Nephron progenitor cell (in vitro differentiated cells): ENCODE measurements around the gene SLCO3A1.

Experiments
- DNase-seq: peaks from one replicate; pipeline ENCODE4 v3.0.0; 2021
- H3K27ac Mint-ChIP-seq: 2 replicates; pipeline ENCODE4 v1.8.0; 2021; ENCODE audit warnings: mild to moderate bottlenecking, moderate library complexity, mixed read lengths
- H3K27me3 Mint-ChIP-seq: 2 replicates; pipeline ENCODE4 v1.8.0; 2021; ENCODE audit warnings: mild to moderate bottlenecking, low read depth, mixed read lengths; ENCODE audit not compliant: poor library complexity
- H3K36me3 Mint-ChIP-seq: 2 replicates; pipeline ENCODE4 v1.8.0; 2021; ENCODE audit warnings: low read depth, mixed read lengths
- H3K4me1 Mint-ChIP-seq: 2 replicates; pipeline ENCODE4 v1.8.0; 2021; ENCODE audit warnings: mixed read lengths
- H3K4me3 Mint-ChIP-seq: 2 replicates; pipeline ENCODE4 v1.8.0; 2021; ENCODE audit warnings: mild to moderate bottlenecking, moderate library complexity, mixed read lengths
- H3K9me3 Mint-ChIP-seq: 2 replicates; pipeline ENCODE4 v1.8.0; 2021; ENCODE audit warnings: mild to moderate bottlenecking, moderate library complexity, mixed read lengths
- CTCF ChIP-seq: fragments of 200-600 bp; sonication (generic); IDR thresholded peaks from 2 replicates; pipeline ENCODE4 v1.5.0; 2021; ENCODE audit warnings: antibody characterized with exemption

SLCO3A1 gene

GRCh38 chr15:92178911-92179310, 325.4 kb downstream of the SLCO3A1 start:
- Mint-ChIP-seq H3K27ac (no peak overlapping the region), H3K27me3 (peaks cover 4% of the 10 kb centered on the region), H3K36me3 (no peaks in the 10 kb centered on the region), H3K4me1 (no peaks in the 10 kb centered on the region), H3K4me3 (no peak overlapping the region), H3K9me3 (no peaks in the 10 kb centered on the region)
- no peak for DNase-seq
- TF ChIP-seq CTCF: no peak

- Mint-ChIP-seq H3K27ac (no peak overlapping the region), H3K36me3 (no peaks in the 10 kb centered on the region), H3K4me1 (peaks cover 2% of the 10 kb centered on the region), H3K9me3 (no peaks in the 10 kb centered on the region), H3K4me3 (no peak overlapping the region), H3K27me3 (peaks cover 7% of the 10 kb centered on the region)
- no peak for DNase-seq
- no peak for TF ChIP-seq CTCF
Measured at GRCh38 chr15:92184142-92184541, 330.6 kb downstream of the SLCO3A1 start.

- peaks cover 6% of the 10 kb centered on the region for H3K4me1 Mint-ChIP-seq
- H3K27ac Mint-ChIP-seq: no peak overlapping the region
- no peaks in the 10 kb centered on the region for H3K9me3 Mint-ChIP-seq
- TF ChIP-seq CTCF: no peak
- H3K27me3 Mint-ChIP-seq: peaks cover 7% of the 10 kb centered on the region
- no peaks in the 10 kb centered on the region for H3K36me3 Mint-ChIP-seq
- no peak for DNase-seq
- H3K4me3 Mint-ChIP-seq: no peak overlapping the region
Measured at GRCh38 chr15:92184679-92185230, 331.2 kb downstream of the SLCO3A1 start.

GRCh38 chr15:92187975-92188374, 334.5 kb downstream of the SLCO3A1 start:
- no peak overlapping the region for H3K4me3 Mint-ChIP-seq
- no peak for DNase-seq
- H3K27ac Mint-ChIP-seq: no peak overlapping the region
- no peak for TF ChIP-seq CTCF
- H3K36me3 Mint-ChIP-seq: no peaks in the 10 kb centered on the region
- no peaks in the 10 kb centered on the region for H3K9me3 Mint-ChIP-seq
- peaks cover 6% of the 10 kb centered on the region for H3K4me1 Mint-ChIP-seq
- peaks cover 11% of the 10 kb centered on the region for H3K27me3 Mint-ChIP-seq

GRCh38 chr15:92189166-92189565, 335.7 kb downstream of the SLCO3A1 start:
- TF ChIP-seq CTCF: no peak
- no peak overlapping the region for H3K27ac Mint-ChIP-seq
- H3K36me3 Mint-ChIP-seq: no peaks in the 10 kb centered on the region
- H3K27me3 Mint-ChIP-seq: peaks cover 7% of the 10 kb centered on the region
- no peak for DNase-seq
- no peak overlapping the region for H3K4me3 Mint-ChIP-seq
- H3K9me3 Mint-ChIP-seq: no peaks in the 10 kb centered on the region
- H3K4me1 Mint-ChIP-seq: peaks cover 6% of the 10 kb centered on the region

GRCh38 chr15:92195241-92195640, 341.7 kb downstream of the SLCO3A1 start:
- Mint-ChIP-seq H3K27ac (no peak overlapping the region), H3K9me3 (no peaks in the 10 kb centered on the region), H3K36me3 (no peaks in the 10 kb centered on the region), H3K4me1 (peaks cover 5% of the 10 kb centered on the region), H3K27me3 (peaks cover 4% of the 10 kb centered on the region), H3K4me3 (no peak overlapping the region)
- no peak for DNase-seq
- no peak for TF ChIP-seq CTCF
